Measurements from ENCODE around the gene SRC. TPM values are rescaled to one million over a fixed set of nuclear protein-coding genes. Genes with fewer than 3 reads are reported as not detected.

Gene SRC
- total RNA-seq (1 to 10 TPM; 1.3 to 3.0 (median 1.9) TPM), polyA plus RNA-seq (1 to 10 TPM in 1 of 3 donors, under 1 TPM in 2; 0.86 to 1.0 (median 0.97) TPM)
- long read RNA-seq, donor 1, result 0 reads
- long read RNA-seq, donor 2, result 0 reads

GRCh38 chr20:37345339-37346235, at the start of gene SRC:
Gene SRC, plus strand, starts transcription at chr20:37346140. Its CDS starts 38,014 bp downstream, at chr20:37384154.
- Histone ChIP-seq H3K9me3 (no peaks in the 10 kb centered on the region), H3K27ac (no peak within 1 kb of the TSS), H3K36me3 (ENCODE audit: insufficient read depth in 1 of 2, low read depth in 1 of 2) (no peaks in the 10 kb centered on the region), H3K4me3 (peak within 1 kb of the TSS; percentile 67), H3K27me3 (ENCODE audit: insufficient read depth in 3 of 3, low read length in 2 of 3) (peaks cover 0 to 5% (median 0%) of the 10 kb centered on the region in 3 donors), H3K4me1 (no peaks in the 10 kb centered on the region)
- WGBS, 3 donors, result 6 to 13% (median 13%) methylated on average over 33 to 63 of the region's 63 CpGs
- DNase-seq (peak; percentile 81 to 86), ATAC-seq (peak; percentile 44 to 76 (median 48))
- TF ChIP-seq, protein P1, sequence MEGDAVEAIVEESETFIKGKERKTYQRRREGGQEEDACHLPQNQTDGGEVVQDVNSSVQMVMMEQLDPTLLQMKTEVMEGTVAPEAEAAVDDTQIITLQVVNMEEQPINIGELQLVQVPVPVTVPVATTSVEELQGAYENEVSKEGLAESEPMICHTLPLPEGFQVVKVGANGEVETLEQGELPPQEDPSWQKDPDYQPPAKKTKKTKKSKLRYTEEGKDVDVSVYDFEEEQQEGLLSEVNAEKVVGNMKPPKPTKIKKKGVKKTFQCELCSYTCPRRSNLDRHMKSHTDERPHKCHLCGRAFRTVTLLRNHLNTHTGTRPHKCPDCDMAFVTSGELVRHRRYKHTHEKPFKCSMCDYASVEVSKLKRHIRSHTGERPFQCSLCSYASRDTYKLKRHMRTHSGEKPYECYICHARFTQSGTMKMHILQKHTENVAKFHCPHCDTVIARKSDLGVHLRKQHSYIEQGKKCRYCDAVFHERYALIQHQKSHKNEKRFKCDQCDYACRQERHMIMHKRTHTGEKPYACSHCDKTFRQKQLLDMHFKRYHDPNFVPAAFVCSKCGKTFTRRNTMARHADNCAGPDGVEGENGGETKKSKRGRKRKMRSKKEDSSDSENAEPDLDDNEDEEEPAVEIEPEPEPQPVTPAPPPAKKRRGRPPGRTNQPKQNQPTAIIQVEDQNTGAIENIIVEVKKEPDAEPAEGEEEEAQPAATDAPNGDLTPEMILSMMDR (IDR thresholded peaks at IDR 0.05), result no peak
- intact Hi-C loops (cut with DNase I), result no loop called here

- Histone ChIP-seq H3K36me3 (ENCODE audit: insufficient read depth in 1 of 2, low read depth in 1 of 2) (peaks cover 0 to 15% of the 10 kb centered on the region in 2 donors), H3K4me3 (no peak overlapping the region), H3K9me3 (no peaks in the 10 kb centered on the region), H3K27me3 (ENCODE audit: insufficient read depth in 3 of 3, low read length in 2 of 3) (no peaks in the 10 kb centered on the region), H3K4me1 (peaks cover 28% of the 10 kb centered on the region), H3K27ac (peak overlapping the region; percentile 61)
- TF ChIP-seq, protein P1 (IDR thresholded peaks at IDR 0.05), result no peak
- intact Hi-C loops (cut with DNase I), result no loop called here
- 46 to 49% (median 48%) methylated on average over 2 of the region's 2 CpGs for WGBS, 3 donors
- ATAC-seq, result no peak
- DNase-seq, result no peak
These were observed 49.6 kb upstream of the SRC start for GRCh38 chr20:37296371-37296770.

GRCh38 chr20:37297066-37297736, 48.7 kb upstream of the SRC start:
- Histone ChIP-seq H3K27me3 (ENCODE audit: insufficient read depth in 3 of 3, low read length in 2 of 3) (no peaks in the 10 kb centered on the region), H3K27ac (peak overlapping the region; percentile 61), H3K4me3 (no peak overlapping the region), H3K4me1 (peaks cover 28% of the 10 kb centered on the region), H3K36me3 (ENCODE audit: insufficient read depth in 1 of 2, low read depth in 1 of 2) (peaks cover 5 to 23% of the 10 kb centered on the region in 2 donors), H3K9me3 (no peaks in the 10 kb centered on the region)
- DNase-seq, result no peak
- peak in 1 of 4 donors; percentile 18 for ATAC-seq
- TF ChIP-seq, protein P1 (IDR thresholded peaks at IDR 0.05), result no peak
- intact Hi-C loops (cut with DNase I), result no loop called here
- 48 to 81% (median 51%) methylated on average over 13 of the region's 13 CpGs for WGBS, 3 donors

- H3K4me1 ChIP-seq, result peaks cover 28% of the 10 kb centered on the region
- no peak overlapping the region for H3K27ac ChIP-seq
- no peak for ATAC-seq
These were observed 47.6 kb upstream of the SRC start for GRCh38 chr20:37298190-37298939.

More at GRCh38 chr20:37298190-37298939, 47.6 kb upstream of the SRC start:
- Histone ChIP-seq H3K4me3 (no peak overlapping the region), H3K9me3 (no peaks in the 10 kb centered on the region), H3K27me3 (ENCODE audit: insufficient read depth in 3 of 3, low read length in 2 of 3) (no peaks in the 10 kb centered on the region), H3K36me3 (ENCODE audit: insufficient read depth in 1 of 2, low read depth in 1 of 2) (peaks cover 9 to 35% of the 10 kb centered on the region in 2 donors)
- DNase-seq, result peak in 1 of 2 donors; percentile 62
- WGBS, 3 donors, result 90 to 95% (median 93%) methylated on average over 6 of the region's 6 CpGs
- TF ChIP-seq, protein P1 (IDR thresholded peaks at IDR 0.05), result no peak
- intact Hi-C loops (cut with DNase I), result no loop called here

All from psoas muscle (tissue), 8 donors.